Measurements from ENCODE around the gene KRT76.
"Not testable (repeated sequence)": the region's sequence is repeated elsewhere in the genome, so short reads cannot be mapped to it uniquely, and the experiment has no call there.

- TF ChIP-seq, protein P1, sequence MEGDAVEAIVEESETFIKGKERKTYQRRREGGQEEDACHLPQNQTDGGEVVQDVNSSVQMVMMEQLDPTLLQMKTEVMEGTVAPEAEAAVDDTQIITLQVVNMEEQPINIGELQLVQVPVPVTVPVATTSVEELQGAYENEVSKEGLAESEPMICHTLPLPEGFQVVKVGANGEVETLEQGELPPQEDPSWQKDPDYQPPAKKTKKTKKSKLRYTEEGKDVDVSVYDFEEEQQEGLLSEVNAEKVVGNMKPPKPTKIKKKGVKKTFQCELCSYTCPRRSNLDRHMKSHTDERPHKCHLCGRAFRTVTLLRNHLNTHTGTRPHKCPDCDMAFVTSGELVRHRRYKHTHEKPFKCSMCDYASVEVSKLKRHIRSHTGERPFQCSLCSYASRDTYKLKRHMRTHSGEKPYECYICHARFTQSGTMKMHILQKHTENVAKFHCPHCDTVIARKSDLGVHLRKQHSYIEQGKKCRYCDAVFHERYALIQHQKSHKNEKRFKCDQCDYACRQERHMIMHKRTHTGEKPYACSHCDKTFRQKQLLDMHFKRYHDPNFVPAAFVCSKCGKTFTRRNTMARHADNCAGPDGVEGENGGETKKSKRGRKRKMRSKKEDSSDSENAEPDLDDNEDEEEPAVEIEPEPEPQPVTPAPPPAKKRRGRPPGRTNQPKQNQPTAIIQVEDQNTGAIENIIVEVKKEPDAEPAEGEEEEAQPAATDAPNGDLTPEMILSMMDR (IDR thresholded peaks at IDR 0.05) = not testable (repeated sequence)
- TF ChIP-seq ZFX (IDR thresholded peaks at IDR 0.05; ENCODE audit: borderline replicate concordance) = not testable (repeated sequence)
Measured at GRCh38 chr12:52750532-52750931, 26.6 kb downstream of the KRT76 start.
